SH-SY5Y (cell line): Measurements from ENCODE around the gene RGS19.

Experiments
- GATA2 ChIP-seq: IDR thresholded peaks from 2 replicates; pipeline ENCODE4 v1.6.1; 2011; ENCODE audit warnings: mild to moderate bottlenecking, low read depth, low read length
- GATA3 ChIP-seq: IDR thresholded peaks from 2 replicates; pipeline ENCODE4 v1.6.1; 2011; ENCODE audit warnings: low read depth, mild to moderate bottlenecking, low read length, moderate library complexity

GRCh38 chr20:64108731-64109681 is 29.7 kb upstream of the RGS19 start:
- TF ChIP-seq GATA2: no peak
- no peak for TF ChIP-seq GATA3
